Measurements from ENCODE around the gene ZXDC.

DNA sequence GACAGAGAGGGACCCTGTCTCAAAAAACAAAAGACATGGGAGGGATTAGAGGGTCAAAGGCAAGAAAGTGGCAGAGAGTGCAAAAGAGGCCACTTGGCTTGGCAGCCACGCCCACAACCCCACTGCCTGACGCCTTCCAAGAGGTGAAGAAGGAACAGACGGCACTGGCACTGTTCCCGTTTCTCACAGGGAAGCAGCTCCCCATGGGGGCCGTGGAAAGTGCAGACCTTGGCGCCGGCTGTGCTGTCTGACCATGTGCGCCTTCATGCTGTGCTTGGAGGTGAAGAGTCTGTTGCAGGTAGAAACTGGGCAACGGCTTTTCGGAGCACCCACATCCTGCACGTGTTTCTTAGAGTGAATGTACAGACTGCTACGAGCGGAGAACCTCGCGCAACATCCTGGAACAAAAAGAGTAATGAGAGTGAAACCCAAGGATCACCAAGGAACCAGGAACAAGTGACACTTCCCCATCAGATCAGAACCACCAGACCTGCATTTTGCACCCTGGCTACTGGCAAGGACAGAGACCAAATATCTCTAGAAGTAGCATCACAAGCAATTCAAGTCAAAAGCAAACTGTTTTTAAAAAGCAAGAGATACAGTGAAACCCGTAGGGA lies 9.7 kb downstream of the ZXDC start:
- TF ChIP-seq POLR2AphosphoS5 (IDR thresholded peaks at IDR 0.05; ENCODE audit: borderline replicate concordance, low read depth, low read length) (no peak), EZH2 (IDR thresholded peaks at IDR 0.05) (no peak)

Measured in SK-N-MC (cell line).